Spleen (tissue), 11 donors: ENCODE data around the gene VANGL2. TPM values are rescaled to one million over a fixed set of nuclear protein-coding genes. Genes with fewer than 3 reads are reported as not detected.

ENCODE experiments used
- DNase-seq: peaks from one replicate; pipeline ENCODE4 v3.0.0-alpha.2; 2020
- H3K27ac ChIP-seq, 8 donors: fragments of 200-600 bp; sonication (generic) in 7 of 8; 1 replicate in 4 of 8; 2 replicates in 4 of 8; pipeline versions ENCODE4 v1.5.0 to v1.8.0; 2016 to 2021; ENCODE audit warnings: inconsistent platforms in 4 of 8, mild to moderate bottlenecking in 4 of 8, moderate library complexity in 1 of 8
- H3K27me3 ChIP-seq, 7 donors: fragments of 200-600 bp; sonication (generic) in 6 of 7; replicated peaks in 1 of 7; 1 replicate in 4 of 7; 2 replicates in 3 of 7; pipeline versions ENCODE4 v1.5.0 to v1.8.0; 2016 to 2021; ENCODE audit warnings: inconsistent platforms in 3 of 7, mild to moderate bottlenecking in 1 of 7
- H3K36me3 ChIP-seq, 6 donors: fragments of 200-600 bp; sonication (generic) in 5 of 6; 1 replicate in 4 of 6; 2 replicates in 2 of 6; pipeline versions ENCODE4 v1.5.0 to v1.8.0; 2016 to 2021; ENCODE audit warnings: inconsistent platforms in 2 of 6
- H3K4me1 ChIP-seq, 6 donors: fragments of 200-600 bp; sonication (generic) in 5 of 6; 1 replicate in 3 of 6; 2 replicates in 3 of 6; pipeline versions ENCODE4 v1.5.0 to v1.8.0; 2016 to 2021; ENCODE audit warnings: inconsistent platforms in 3 of 6
- H3K4me3 ChIP-seq, 8 donors: fragments of 200-600 bp; sonication (generic) in 7 of 8; 1 replicate in 4 of 8; 2 replicates in 4 of 8; pipeline versions ENCODE4 v1.5.0 to v1.8.0; 2016 to 2021; ENCODE audit warnings: inconsistent platforms in 4 of 8, mild to moderate bottlenecking in 4 of 8, moderate library complexity in 2 of 8
- H3K9me3 ChIP-seq, 8 donors: fragments of 200-600 bp; sonication (generic) in 7 of 8; 1 replicate in 4 of 8; 2 replicates in 4 of 8; pipeline versions ENCODE4 v1.5.0 to v1.8.0; 2016 to 2021; ENCODE audit warnings: inconsistent platforms in 4 of 8
- CTCF ChIP-seq, 11 experiments: fragments of 200-600 bp in 7 of 11; fragments of 450-650 bp in 4 of 11; sonication (generic) in 4 of 11; IDR thresholded peaks in 8 of 11; conservative IDR thresholded peaks in 3 of 11; 1 replicate in 7 of 11; 2 replicates in 4 of 11; pipeline versions ENCODE4 v1.4.0 to v1.8.0; 2016 to 2021; ENCODE audit warnings: antibody characterized with exemption in 11 of 11, inconsistent platforms in 4 of 11, mild to moderate bottlenecking in 1 of 11
- POLR2A ChIP-seq, 3 donors: fragments of 450-650 bp; IDR thresholded peaks; one replicate each; pipeline ENCODE4 v1.5.1; 2017; ENCODE audit warnings: antibody characterized with exemption in 3 of 3, mild to moderate bottlenecking in 1 of 3
- POLR2AphosphoS5 ChIP-seq, 3 donors: sonication (generic); formaldehyde crosslinking; IDR thresholded peaks; one replicate each; pipeline ENCODE4 v1.5.1; 2017; ENCODE audit warnings: antibody characterized with exemption in 3 of 3
- WGBS, 5 donors: extraction: QIAGEN DNeasy Blood & Tissue Kit in 3 of 5; methylation state at CpG; one replicate each; pipeline versions ENCODE4 v1.1.5 to v1.1.7; 2013 to 2018; 5-methylcytosine and 5-hydroxymethylcytosine counted together
- intact Hi-C: fragments of 100-400 bp; cut with DNase I; formaldehyde crosslinking; loops from one replicate; pipeline ENCODE4 v1.15.0; 2023; ENCODE audit warnings: low total_unique reads
- polyA plus RNA-seq, 3 donors: library from polyadenylated mRNA; stranded (reverse); fragments of 200-250 nt; gene quantifications; one replicate each; pipeline ENCODE4 v1.2.1, GENCODE V29; 2013
- total RNA-seq, 7 donors: library from RNA; depleted of rRNA in 3 of 7; stranded (reverse); fragments of >200 nt in 3 of 7; fragmentation: NEBNext Ultra II Directional in 4 of 7; extraction: Animal tissue kit (Norgen Biotek cat#: 25700) in 4 of 7; gene quantifications; one replicate each; pipeline versions ENCODE4 v1.1.0 to v1.2.1, GENCODE V29; 2016 to 2021
- donor health status: healthy with polysubstance abuse.
- donor health status: DM: no; HTN: no; CAD: no; lungs with moderate emphysema.
- donor health status: DM: no; HTN: no; CAD: no.
- donor health status: Bipolar disorder and iron deficiency.
- donor health status: healthy.
- donor health status: DM: no; HTN: no; CAD: no.
- donor health status: DM: yes; HTN: yes; CAD: no.

The VANGL2 gene
- total and polyA plus RNA-seq, 10 donors, result 0.65 to 7.7 (median 2.0) TPM

- Histone ChIP-seq H3K27ac (no peak overlapping the region), H3K9me3 (no peaks in the 10 kb centered on the region), H3K27me3 (no peaks in the 10 kb centered on the region), H3K36me3 (no peaks in the 10 kb centered on the region), H3K4me3 (no peak overlapping the region), H3K4me1 (no peaks in the 10 kb centered on the region)
- no peak for TF ChIP-seq POLR2AphosphoS5 (IDR thresholded peaks at IDR 0.05)
- TF ChIP-seq CTCF (IDR thresholded peaks at IDR 0.05 in 8 of 11, conservative IDR thresholded peaks at IDR 0.05 in 3 of 11), result no peak
- TF ChIP-seq POLR2A (IDR thresholded peaks at IDR 0.05), result no peak
- no peak for DNase-seq
- WGBS, 5 donors, result 92 to 96% (median 95%) methylated on average over 34 of the region's 34 CpGs
- intact Hi-C loops, result no loop called here
These were observed 18.9 kb downstream of the VANGL2 start for GRCh38 chr1:160419150-160419837.

- Histone ChIP-seq H3K27ac (no peak overlapping the region), H3K4me1 (no peaks in the 10 kb centered on the region), H3K36me3 (no peaks in the 10 kb centered on the region), H3K9me3 (no peaks in the 10 kb centered on the region), H3K27me3 (no peaks in the 10 kb centered on the region), H3K4me3 (no peak overlapping the region)
- WGBS, 5 donors, result 79 to 99% (median 90%) methylated on average over 4 of the region's 4 CpGs
- TF ChIP-seq CTCF (IDR thresholded peaks at IDR 0.05 in 8 of 11, conservative IDR thresholded peaks at IDR 0.05 in 3 of 11) (no peak), POLR2A (IDR thresholded peaks at IDR 0.05) (no peak), POLR2AphosphoS5 (IDR thresholded peaks at IDR 0.05) (no peak)
- no peak for DNase-seq
- intact Hi-C loops, result no loop called here
These were observed 19.4 kb downstream of the VANGL2 start for GRCh38 chr1:160419838-160420169.

- 95 to 99% (median 96%) methylated on average over 7 of the region's 7 CpGs for WGBS, 5 donors
- Histone ChIP-seq H3K4me3 (no peak overlapping the region), H3K9me3 (no peaks in the 10 kb centered on the region), H3K36me3 (no peaks in the 10 kb centered on the region), H3K4me1 (no peaks in the 10 kb centered on the region), H3K27me3 (no peaks in the 10 kb centered on the region), H3K27ac (no peak overlapping the region)
- DNase-seq, result no peak
- TF ChIP-seq CTCF (IDR thresholded peaks at IDR 0.05 in 8 of 11, conservative IDR thresholded peaks at IDR 0.05 in 3 of 11), result no peak
- TF ChIP-seq POLR2A (IDR thresholded peaks at IDR 0.05), result no peak
- no peak for TF ChIP-seq POLR2AphosphoS5 (IDR thresholded peaks at IDR 0.05)
- intact Hi-C loops, result no loop called here
These were observed 20.8 kb downstream of the VANGL2 start for GRCh38 chr1:160420881-160421842.

- 93 to 98% (median 93%) methylated on average over 5 of the region's 5 CpGs for WGBS, 5 donors
- no peak for DNase-seq
- TF ChIP-seq POLR2A (IDR thresholded peaks at IDR 0.05) (no peak), CTCF (IDR thresholded peaks at IDR 0.05 in 8 of 11, conservative IDR thresholded peaks at IDR 0.05 in 3 of 11) (no peak), POLR2AphosphoS5 (IDR thresholded peaks at IDR 0.05) (no peak)
- no peak overlapping the region for H3K4me3 ChIP-seq
- no peaks in the 10 kb centered on the region for H3K9me3 ChIP-seq
- intact Hi-C loops, result no loop called here
- H3K36me3 ChIP-seq, result no peaks in the 10 kb centered on the region
- H3K4me1 ChIP-seq, result no peaks in the 10 kb centered on the region
- H3K27me3 ChIP-seq, result no peaks in the 10 kb centered on the region
- no peak overlapping the region for H3K27ac ChIP-seq
These were observed 21.5 kb downstream of the VANGL2 start for GRCh38 chr1:160421881-160422280.
